ENCODE data around the gene MKNK1. TPM values are rescaled to one million over a fixed set of nuclear protein-coding genes. Genes with fewer than 3 reads are reported as not detected.
"Not testable (repeated sequence)": the region's sequence is repeated elsewhere in the genome, so short reads cannot be mapped to it uniquely, and the experiment has no call there.

MKNK1 gene
- total and polyA plus RNA-seq, 2 of the 8 experiments (the other 6 are each of a cell fraction or from before 2014, with no cell fraction given): 13.9 to 21.5 TPM

DNA sequence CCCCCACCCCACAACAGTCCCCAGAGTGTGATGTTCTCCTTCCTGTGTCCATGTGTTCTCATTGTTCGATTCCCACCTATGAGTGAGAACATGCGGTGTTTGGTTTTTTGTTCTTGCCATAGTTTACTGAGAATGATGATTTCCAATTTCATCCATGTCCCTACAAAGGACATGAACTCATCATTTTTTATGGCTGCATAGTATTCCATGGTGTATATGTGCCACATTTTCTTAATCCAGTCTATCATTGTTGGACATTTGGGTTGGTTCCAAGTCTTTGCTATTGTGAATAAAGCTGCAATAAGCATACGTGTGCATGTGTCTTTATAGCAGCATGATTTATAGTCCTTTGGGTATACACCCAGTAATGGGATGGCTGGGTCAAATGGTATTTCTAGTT is 47.1 kb upstream of the MKNK1 start:
- not testable (repeated sequence) for H3K23me2 ChIP-seq (ENCODE audit: low read depth, low read length); H3K4me3 ChIP-seq (ENCODE audit: extremely low read depth in 1 of 4, insufficient read depth in 2 of 4, low read depth in 3 of 4, low read length in 4 of 4)
- CTCF ChIA-PET (ENCODE audit: partially characterized antibody): interaction anchor here (1.0 kb wide), 1 partner anchor 16 kb away, joined by 3 read pairs; the partner anchor contains the start of gene ATPAF1

More for the DNA sequence above, 47.1 kb upstream of the MKNK1 start:
- H3K27me3 ChIP-seq (replicated peaks in 1 of 4; ENCODE audit: control insufficient read depth in 3 of 4, extremely low read depth in 1 of 4, insufficient read depth in 3 of 4, low read length in 3 of 4); H3K27ac ChIP-seq (ENCODE audit: low read depth, low read length); H2BK20ac ChIP-seq (ENCODE audit: low read length); H3K79me2 ChIP-seq (ENCODE audit: control insufficient read depth in 1 of 2, insufficient read depth in 2 of 2, low read length in 2 of 2); H4K20me1 ChIP-seq (replicated peaks in 1 of 2; ENCODE audit: control insufficient read depth in 1 of 2, insufficient read depth in 2 of 2, low read length in 2 of 2); H3K18ac ChIP-seq (ENCODE audit: extremely low read depth, low read length); H3K9ac ChIP-seq (replicated peaks in 1 of 4; ENCODE audit: extremely low read depth in 1 of 4, low read depth in 3 of 4, low read length in 3 of 4); H3K4ac ChIP-seq (replicated peaks; ENCODE audit: insufficient read length, low read depth, low read length); H2BK120ac ChIP-seq (replicated peaks; ENCODE audit: low read depth, low read length); H4K5ac ChIP-seq (ENCODE audit: insufficient read length, low read depth, low read length); H3K79me1 ChIP-seq (ENCODE audit: low read depth, low read length); H2AFZ ChIP-seq (ENCODE audit: low read length); H3K14ac ChIP-seq (ENCODE audit: insufficient read length); H2BK15ac ChIP-seq (ENCODE audit: low read length); H2AK5ac ChIP-seq (ENCODE audit: low read depth, low read length); H2BK12ac ChIP-seq (ENCODE audit: low read depth, low read length); H3K23ac ChIP-seq (ENCODE audit: insufficient read length); H2BK5ac ChIP-seq (ENCODE audit: low read depth, low read length); POLR2A ChIA-PET (ENCODE audit: partially characterized antibody); DNase-seq (ENCODE audit: low read depth in 1 of 2, low spot score in 2 of 2); H3K4me1 ChIP-seq (replicated peaks in 1 of 4; ENCODE audit: control insufficient read depth in 3 of 4, insufficient read depth in 4 of 4, low read length in 3 of 4); H3K4me2 ChIP-seq (ENCODE audit: insufficient read depth in 1 of 2, low read depth in 2 of 2, low read length in 2 of 2); H3K9me3 ChIP-seq (ENCODE audit: insufficient read depth in 2 of 2, low read depth in 1 of 2, low read length in 1 of 2); H4K8ac ChIP-seq (ENCODE audit: extremely low read depth, insufficient read depth, low read length); H3K56ac ChIP-seq (replicated peaks; ENCODE audit: insufficient read length, low read depth, low read length); FAIRE-seq; H4K91ac ChIP-seq (replicated peaks; ENCODE audit: insufficient read length, low read length): not testable (repeated sequence)
- peaks cover 0 to 48% (median 14%) of the 10 kb centered on the region in 4 experiments; a peak in 6 of 8 replicates for H3K36me3 ChIP-seq (ENCODE audit: control insufficient read depth in 2 of 4, insufficient read depth in 4 of 4, low read length in 3 of 4)
- 100% methylated on average over 3 of the region's 3 CpGs; no CpG with 5 or more reads in 1 of the 2 experiments for WGBS, 2 experiments (ENCODE audit: extremely low coverage in 1 of 2, insufficient coverage in 1 of 2, insufficient read length in 1 of 2, insufficient replicate concordance in 2 of 2, low coverage in 1 of 2, low lambda C conversion rate in 2 of 2, missing lambda C conversion rate in 1 of 2)

All from H1 (cell line).